Stomach (tissue), 4 donors: ENCODE measurements around the gene CCDC170.

Experiments
- EP300 ChIP-seq: sonication (generic); formaldehyde crosslinking; IDR thresholded peaks from one replicate; pipeline ENCODE4 v1.6.1; 2017; ENCODE audit warnings: antibody characterized with exemption
- POLR2AphosphoS5 ChIP-seq, 3 donors: sonication (generic); formaldehyde crosslinking; IDR thresholded peaks; one replicate each; pipeline ENCODE4 v1.6.1; 2016; ENCODE audit warnings: antibody characterized with exemption in 3 of 3

GRCh38 chr6:151666526-151666925, 172.7 kb downstream of the CCDC170 start:
- TF ChIP-seq POLR2AphosphoS5 (IDR thresholded peaks at IDR 0.05) (no peak), EP300 (no peak)
